Ovary (tissue), 9 donors: ENCODE results near the gene CCDC33. TPM values are rescaled to one million over a fixed set of nuclear protein-coding genes. Genes with fewer than 3 reads are reported as not detected.

Experiments
- DNase-seq, 5 donors: peaks; one replicate each; pipeline ENCODE4 v3.0.0-alpha.2; 2019 to 2020
- H3K27ac ChIP-seq, 2 donors: fragments of 200-600 bp; one replicate each; pipeline versions ENCODE4 v1.5.1 to v1.8.0; 2019 to 2022
- H3K27me3 ChIP-seq: fragments of 200-600 bp; one replicate; pipeline ENCODE4 v1.8.0; 2022
- H3K36me3 ChIP-seq: fragments of 200-600 bp; sonication (generic); one replicate; pipeline ENCODE4 v1.5.1; 2019
- H3K4me1 ChIP-seq: one replicate; pipeline ENCODE4 v1.8.1; 2013; ENCODE audit warnings: mild to moderate bottlenecking, moderate library complexity; ENCODE audit not compliant: insufficient read depth
- H3K4me3 ChIP-seq: fragments of 200-600 bp; sonication (generic); one replicate; pipeline ENCODE4 v1.5.1; 2017
- H3K9me3 ChIP-seq, 2 donors: fragments of 200-600 bp in 1 of 2; sonication (generic) in 1 of 2; one replicate each; pipeline versions ENCODE4 v1.5.1 to v1.8.1; 2013 to 2019; ENCODE audit warnings: mild to moderate bottlenecking in 1 of 2, moderate library complexity in 1 of 2
- EP300 ChIP-seq: sonication (generic); formaldehyde crosslinking; IDR thresholded peaks from one replicate; pipeline ENCODE4 v1.6.1; 2017; ENCODE audit warnings: antibody characterized with exemption
- POLR2A ChIP-seq: fragments of 450-650 bp; IDR thresholded peaks from one replicate; pipeline ENCODE4 v1.6.1; 2017; ENCODE audit warnings: antibody characterized with exemption, mild to moderate bottlenecking, moderate library complexity
- WGBS, 3 donors: extraction: QIAGEN DNeasy Blood & Tissue Kit in 1 of 3; methylation state at CpG; one replicate each; pipeline versions ENCODE4 v1.1.5 to v1.1.7; 2013 to 2017; 5-methylcytosine and 5-hydroxymethylcytosine counted together
- intact Hi-C, 4 donors: fragments of 100-400 bp; cut with DNase I; formaldehyde crosslinking; loops; one replicate each; pipeline versions ENCODE4 v1.11.0 to v1.15.1; 2022 to 2023
- polyA plus RNA-seq, 2 donors: library from polyadenylated mRNA; stranded (reverse); fragments of 200-250 nt in 1 of 2; fragments of 350-450 nt in 1 of 2; fragmentation: Illumina TruSeq in 1 of 2; extraction: RNeasy Lipid Tissue Mini Kit (QIAGEN cat#74804) in 1 of 2; gene quantifications; one replicate each; pipeline ENCODE4 v1.2.3, GENCODE V29; 2013 to 2014
- total RNA-seq, 7 donors: library from RNA; depleted of rRNA in 2 of 7; stranded (reverse); fragments of >200 nt in 2 of 7; fragmentation: NEBNext Ultra II Directional in 3 of 7; extraction: Animal tissue kit (Norgen Biotek cat#: 25700) in 3 of 7; gene quantifications; one replicate each; pipeline versions ENCODE4 v1.1.0 to v1.2.4, GENCODE V29; 2016 to 2023
- TF ChIP-seq, protein P1 (sequence below), 3 donors: fragments of 450-650 bp in 2 of 3; fragments of 200-600 bp in 1 of 3; IDR thresholded peaks; one replicate each; pipeline versions ENCODE4 v1.5.1 to v1.8.0; 2016 to 2022; ENCODE audit warnings: antibody characterized with exemption in 3 of 3, mild to moderate bottlenecking in 1 of 3
- donor health status: DM: no; HTN: no; CAD: no; lungs with moderate emphysema.
- donor health status: DM: no; HTN: no; CAD: no.
- donor health status: Bipolar disorder and iron deficiency.
- donor health status: DM: yes; HTN: yes; CAD: no.
- donor health status: DM: no; HTN: no; CAD: no.
- donor health status: DM: yes; HTN: yes; CAD: no.

Gene CCDC33
- total and polyA plus RNA-seq, 9 donors = 0.10 to 24.7 (median 1.9) TPM; not detected in 3

DNA sequence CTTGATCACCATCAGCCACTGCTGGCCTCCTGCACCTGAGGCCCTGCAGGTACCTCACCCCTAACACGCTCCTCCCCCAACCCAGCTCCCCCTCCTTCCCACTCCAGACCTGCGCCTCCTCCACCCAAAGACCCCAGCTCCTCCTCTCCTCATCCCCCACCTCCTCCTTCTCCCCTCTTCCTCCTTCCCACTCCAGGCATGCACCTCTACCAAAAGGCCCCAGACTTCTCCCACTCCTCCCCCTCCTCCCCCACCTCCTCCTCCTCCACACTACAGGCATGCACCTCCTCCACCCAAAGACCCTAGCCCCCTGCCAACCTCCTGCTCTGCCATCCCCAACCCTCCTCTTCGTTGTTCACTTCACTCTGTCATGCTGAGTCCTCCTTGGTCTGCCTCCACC is 88.6 kb downstream of the CCDC33 start:
- WGBS, 3 donors = 71 to 83% (median 75%) methylated on average over 3 of the region's 3 CpGs
- Histone ChIP-seq H3K9me3 (no peaks in the 10 kb centered on the region), H3K27me3 (no peaks in the 10 kb centered on the region), H3K36me3 (no peaks in the 10 kb centered on the region), H3K27ac (no peak overlapping the region), H3K4me3 (no peak overlapping the region), H3K4me1 (peaks cover 10% of the 10 kb centered on the region)
- DNase-seq = no peak
- intact Hi-C loops = loop anchor here in 3 of 4 donors (5.0 to 10.0 kb wide), 5 partner anchors 197 to 352 kb away; no protein-coding TSS in a partner anchor
- TF ChIP-seq EP300 (no peak), POLR2A (no peak)
- TF ChIP-seq, protein P1, sequence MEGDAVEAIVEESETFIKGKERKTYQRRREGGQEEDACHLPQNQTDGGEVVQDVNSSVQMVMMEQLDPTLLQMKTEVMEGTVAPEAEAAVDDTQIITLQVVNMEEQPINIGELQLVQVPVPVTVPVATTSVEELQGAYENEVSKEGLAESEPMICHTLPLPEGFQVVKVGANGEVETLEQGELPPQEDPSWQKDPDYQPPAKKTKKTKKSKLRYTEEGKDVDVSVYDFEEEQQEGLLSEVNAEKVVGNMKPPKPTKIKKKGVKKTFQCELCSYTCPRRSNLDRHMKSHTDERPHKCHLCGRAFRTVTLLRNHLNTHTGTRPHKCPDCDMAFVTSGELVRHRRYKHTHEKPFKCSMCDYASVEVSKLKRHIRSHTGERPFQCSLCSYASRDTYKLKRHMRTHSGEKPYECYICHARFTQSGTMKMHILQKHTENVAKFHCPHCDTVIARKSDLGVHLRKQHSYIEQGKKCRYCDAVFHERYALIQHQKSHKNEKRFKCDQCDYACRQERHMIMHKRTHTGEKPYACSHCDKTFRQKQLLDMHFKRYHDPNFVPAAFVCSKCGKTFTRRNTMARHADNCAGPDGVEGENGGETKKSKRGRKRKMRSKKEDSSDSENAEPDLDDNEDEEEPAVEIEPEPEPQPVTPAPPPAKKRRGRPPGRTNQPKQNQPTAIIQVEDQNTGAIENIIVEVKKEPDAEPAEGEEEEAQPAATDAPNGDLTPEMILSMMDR (IDR thresholded peaks at IDR 0.05) = no peak

DNA sequence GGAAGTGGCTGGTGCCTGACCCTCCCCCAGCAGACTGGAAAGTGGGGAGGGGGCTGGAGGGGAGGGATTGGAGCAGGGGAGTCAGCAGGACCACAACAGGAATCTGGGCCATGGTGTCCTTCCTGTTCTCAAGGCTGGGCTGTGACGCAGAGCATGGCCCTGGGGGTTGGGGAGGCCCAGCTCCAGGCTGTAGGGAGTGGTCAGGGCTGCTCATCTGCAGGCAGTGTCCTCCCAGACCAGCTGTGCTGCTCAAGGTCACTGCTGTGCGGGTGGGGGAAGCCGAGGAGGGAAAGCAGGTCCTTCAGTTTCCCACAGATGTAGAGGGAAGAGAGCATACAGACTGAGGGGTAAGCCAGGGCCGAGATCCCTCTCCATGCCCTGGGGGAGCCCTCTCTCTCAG is 90.6 kb downstream of the CCDC33 start:
- intact Hi-C loops = loop anchor here in 1 of 4 donors (10.0 kb wide), 1 partner anchor 352 kb away; no protein-coding TSS in a partner anchor
- Histone ChIP-seq H3K4me3 (no peak overlapping the region), H3K4me1 (peaks cover 6% of the 10 kb centered on the region), H3K27me3 (no peaks in the 10 kb centered on the region), H3K36me3 (no peaks in the 10 kb centered on the region), H3K9me3 (no peaks in the 10 kb centered on the region), H3K27ac (peak overlapping the region; percentile 59 to 71)
- 2 to 7% (median 5%) methylated on average over 4 of the region's 4 CpGs for WGBS, 3 donors
- DNase-seq = peak; percentile 90 to 95 (median 95)
- TF ChIP-seq EP300 = no peak
- peak; percentile 49 for TF ChIP-seq POLR2A
- TF ChIP-seq, protein P1 (IDR thresholded peaks at IDR 0.05) = no peak

DNA sequence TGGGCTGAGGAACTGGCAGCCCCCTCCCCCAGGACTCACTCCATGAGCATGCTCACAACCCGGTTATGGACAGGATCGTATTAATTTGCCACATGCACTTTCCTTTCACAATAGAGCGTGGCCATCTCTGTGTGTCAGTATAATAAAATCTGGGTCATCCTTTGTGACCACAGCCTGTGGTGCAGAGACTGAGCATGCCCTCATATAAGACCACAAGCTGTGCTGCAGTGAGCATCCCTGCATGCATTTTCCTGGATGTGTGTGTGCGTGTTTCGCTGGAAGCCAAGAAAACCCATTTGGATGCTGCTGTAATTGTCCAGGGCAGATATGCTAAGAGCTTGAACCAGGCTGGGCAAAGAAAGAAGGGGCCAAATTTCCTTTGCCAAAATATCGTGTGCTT is 91.6 kb downstream of the CCDC33 start:
- 79 to 83% (median 82%) methylated on average over 6 of the region's 6 CpGs for WGBS, 3 donors
- Histone ChIP-seq H3K27ac (peak overlapping the region; percentile 59 to 66), H3K9me3 (no peaks in the 10 kb centered on the region), H3K4me3 (no peak overlapping the region), H3K4me1 (peaks cover 6% of the 10 kb centered on the region), H3K36me3 (no peaks in the 10 kb centered on the region), H3K27me3 (no peaks in the 10 kb centered on the region)
- intact Hi-C loops = loop anchor here in 1 of 4 donors (10.0 kb wide), 1 partner anchor 353 kb away; no protein-coding TSS in a partner anchor
- no peak for DNase-seq
- TF ChIP-seq POLR2A (no peak), EP300 (no peak)
- TF ChIP-seq, protein P1 (IDR thresholded peaks at IDR 0.05) = no peak

DNA sequence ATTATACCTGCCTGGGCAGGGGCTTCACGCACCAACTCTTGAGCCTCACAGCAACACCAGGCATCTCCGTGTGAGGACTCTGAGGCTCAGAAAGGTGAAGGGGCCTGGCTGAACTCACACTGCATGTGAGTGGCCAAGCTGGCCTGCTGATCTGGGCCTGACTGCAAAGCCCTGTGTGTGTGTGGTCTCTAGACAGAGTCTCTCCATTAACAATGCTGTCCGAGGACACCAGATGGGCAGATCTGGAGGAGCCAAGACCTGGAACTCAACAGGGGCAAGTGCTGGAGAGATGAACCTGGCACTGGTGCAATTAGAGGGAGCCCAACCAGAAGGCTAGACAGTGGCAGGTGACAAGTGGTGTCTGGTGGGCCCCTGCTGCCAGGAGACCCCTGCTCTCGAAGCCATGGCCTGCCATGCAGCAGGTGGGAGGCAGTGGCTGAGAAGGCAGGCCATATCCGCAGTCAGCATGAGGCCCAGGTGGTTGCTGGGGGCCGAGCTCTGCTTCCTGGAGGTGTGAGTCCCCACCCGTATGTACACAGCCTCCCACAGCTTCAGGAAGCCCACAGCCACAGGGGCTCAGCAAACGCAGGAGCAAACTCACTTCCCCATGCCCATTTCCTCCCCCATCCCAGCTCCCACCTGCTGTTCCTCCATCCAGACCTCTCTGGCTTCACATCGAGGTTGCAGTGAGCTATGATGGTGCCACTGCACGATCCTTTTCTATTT is 92.4 kb downstream of the CCDC33 start:
- intact Hi-C loops = loop anchor here in 1 of 4 donors (10.0 kb wide), 1 partner anchor 354 kb away; no protein-coding TSS in a partner anchor
- Histone ChIP-seq H3K36me3 (no peaks in the 10 kb centered on the region), H3K27me3 (no peaks in the 10 kb centered on the region), H3K4me1 (peaks cover 6% of the 10 kb centered on the region), H3K4me3 (no peak overlapping the region), H3K27ac (peak overlapping the region in 1 of 2 donors; percentile 19), H3K9me3 (no peaks in the 10 kb centered on the region)
- TF ChIP-seq EP300 = no peak
- TF ChIP-seq POLR2A = no peak
- TF ChIP-seq, protein P1 (IDR thresholded peaks at IDR 0.05) = no peak
- 70 to 77% (median 75%) methylated on average over 10 of the region's 10 CpGs for WGBS, 3 donors
- DNase-seq = no peak
